GM12878 (cell line): Measurements from ENCODE around the gene TEX264. TPM values are rescaled to one million over a fixed set of nuclear protein-coding genes. Genes with fewer than 3 reads are reported as not detected.

Experiments
- BACH1 ChIP-seq: fragments of 450-650 bp; IDR thresholded peaks from 2 replicates; pipeline ENCODE4 v1.6.1; 2017; ENCODE audit warnings: mild to moderate bottlenecking, borderline replicate concordance
- CHD1 ChIP-seq: IDR thresholded peaks from 2 replicates; pipeline ENCODE4 v1.6.1; 2012; ENCODE audit warnings: low read depth, low read length, improper control_type of control experiment
- CHD2 ChIP-seq: IDR thresholded peaks from 2 replicates; pipeline ENCODE4 v1.6.1; 2011; ENCODE audit warnings: low read depth, low read length, improper control_type of control experiment, borderline replicate concordance
- E2F8 ChIP-seq: fragments of 450-650 bp; IDR thresholded peaks from 2 replicates; pipeline ENCODE4 v1.6.1; 2018; ENCODE audit warnings: mild to moderate bottlenecking, low read depth, moderate library complexity; ENCODE audit not compliant: partially characterized antibody
- EGR1 ChIP-seq, 2 experiments: IDR thresholded peaks; 1 replicate in 1 of 2; 2 replicates in 1 of 2; pipeline ENCODE4 v1.6.1; 2011 to 2012; ENCODE audit warnings: low read depth in 2 of 2, low read length in 2 of 2, borderline replicate concordance in 1 of 2, mild to moderate bottlenecking in 1 of 2, moderate library complexity in 1 of 2
- HDGF ChIP-seq: fragments of 450-650 bp; IDR thresholded peaks from 2 replicates; pipeline ENCODE4 v1.6.1; 2016; ENCODE audit warnings: antibody characterized with exemption
- LARP7 ChIP-seq: fragments of 450-650 bp; IDR thresholded peaks from 2 replicates; pipeline ENCODE4 v1.6.1; 2017; ENCODE audit warnings: mild to moderate bottlenecking
- SMAD1 ChIP-seq: fragments of 450-650 bp; IDR thresholded peaks from 2 replicates; pipeline ENCODE4 v1.6.1; 2018; ENCODE audit warnings: mild to moderate bottlenecking, low read depth; ENCODE audit not compliant: partially characterized antibody
- polyA plus RNA-seq, 11 experiments: library from polyadenylated mRNA; depleted of rRNA in 4 of 11; unstranded in 6 of 11; stranded (reverse) in 5 of 11; fragments of >200 nt; fragmentation: Nextera tagmentation in 4 of 11; fragmentation: Illumina TruSeq in 1 of 11; extraction: Ambion mirVana in 4 of 11; extraction: Trizol in 1 of 11; gene quantifications; 1 replicate in 1 of 11; 2 replicates in 10 of 11; pipeline versions ENCODE4 v1.2.1 to v1.2.3, GENCODE V29; 2011 to 2016; ENCODE audit warnings: inconsistent platforms in 2 of 11, missing spikeins in 2 of 11, low read depth in 1 of 11
- total RNA-seq, 4 experiments: library from RNA; depleted of rRNA in 3 of 4; stranded (reverse); fragments of >200 nt in 3 of 4; fragmentation: Illumina TruSeq in 1 of 4; extraction: Trizol in 1 of 4; gene quantifications; 2 replicates each; pipeline versions ENCODE4 v1.2.1 to v1.2.3, GENCODE V29; 2013 to 2021
- TF ChIP-seq, protein P1 (sequence below): fragments of 450-650 bp; IDR thresholded peaks from 2 replicates; pipeline ENCODE4 v1.6.1; 2017; ENCODE audit warnings: mild to moderate bottlenecking, moderate library complexity

TEX264 gene
- total and polyA plus RNA-seq, 10 of the 15 experiments (the other 5 are each of a cell fraction or from before 2014, with no cell fraction given) = 3.6 to 63.0 (median 52.4) TPM

DNA sequence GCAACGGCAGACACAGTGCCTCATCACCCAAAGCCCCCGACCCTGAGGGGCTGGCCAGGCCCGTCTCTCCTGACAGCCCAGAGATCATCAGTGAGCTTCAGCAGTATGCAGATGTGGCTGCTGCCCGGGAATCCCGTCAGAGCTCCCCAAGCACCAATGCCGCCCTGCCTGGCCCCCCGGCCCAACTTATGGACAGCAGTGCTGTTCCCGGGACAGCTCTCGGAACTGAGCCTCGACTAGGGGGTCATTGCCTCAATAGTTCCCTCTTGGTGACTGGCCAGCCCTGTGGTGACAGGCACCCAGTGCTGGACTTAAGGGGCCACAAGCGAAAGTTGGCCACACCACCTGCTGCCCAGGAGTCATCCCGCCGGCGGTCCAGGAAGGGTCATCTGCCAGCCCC is 8.6 kb upstream of the TEX264 start (continued):
- TF ChIP-seq E2F8 = no peak
- no peak for TF ChIP-seq BACH1
- no peak for TF ChIP-seq LARP7
- TF ChIP-seq SMAD1 = no peak
- no peak for TF ChIP-seq EGR1 (IDR thresholded peaks at IDR 0.05; ENCODE audit: borderline replicate concordance in 1 of 2, low read depth in 2 of 2, low read length in 2 of 2)
- no peak for TF ChIP-seq HDGF
- TF ChIP-seq, protein P1, sequence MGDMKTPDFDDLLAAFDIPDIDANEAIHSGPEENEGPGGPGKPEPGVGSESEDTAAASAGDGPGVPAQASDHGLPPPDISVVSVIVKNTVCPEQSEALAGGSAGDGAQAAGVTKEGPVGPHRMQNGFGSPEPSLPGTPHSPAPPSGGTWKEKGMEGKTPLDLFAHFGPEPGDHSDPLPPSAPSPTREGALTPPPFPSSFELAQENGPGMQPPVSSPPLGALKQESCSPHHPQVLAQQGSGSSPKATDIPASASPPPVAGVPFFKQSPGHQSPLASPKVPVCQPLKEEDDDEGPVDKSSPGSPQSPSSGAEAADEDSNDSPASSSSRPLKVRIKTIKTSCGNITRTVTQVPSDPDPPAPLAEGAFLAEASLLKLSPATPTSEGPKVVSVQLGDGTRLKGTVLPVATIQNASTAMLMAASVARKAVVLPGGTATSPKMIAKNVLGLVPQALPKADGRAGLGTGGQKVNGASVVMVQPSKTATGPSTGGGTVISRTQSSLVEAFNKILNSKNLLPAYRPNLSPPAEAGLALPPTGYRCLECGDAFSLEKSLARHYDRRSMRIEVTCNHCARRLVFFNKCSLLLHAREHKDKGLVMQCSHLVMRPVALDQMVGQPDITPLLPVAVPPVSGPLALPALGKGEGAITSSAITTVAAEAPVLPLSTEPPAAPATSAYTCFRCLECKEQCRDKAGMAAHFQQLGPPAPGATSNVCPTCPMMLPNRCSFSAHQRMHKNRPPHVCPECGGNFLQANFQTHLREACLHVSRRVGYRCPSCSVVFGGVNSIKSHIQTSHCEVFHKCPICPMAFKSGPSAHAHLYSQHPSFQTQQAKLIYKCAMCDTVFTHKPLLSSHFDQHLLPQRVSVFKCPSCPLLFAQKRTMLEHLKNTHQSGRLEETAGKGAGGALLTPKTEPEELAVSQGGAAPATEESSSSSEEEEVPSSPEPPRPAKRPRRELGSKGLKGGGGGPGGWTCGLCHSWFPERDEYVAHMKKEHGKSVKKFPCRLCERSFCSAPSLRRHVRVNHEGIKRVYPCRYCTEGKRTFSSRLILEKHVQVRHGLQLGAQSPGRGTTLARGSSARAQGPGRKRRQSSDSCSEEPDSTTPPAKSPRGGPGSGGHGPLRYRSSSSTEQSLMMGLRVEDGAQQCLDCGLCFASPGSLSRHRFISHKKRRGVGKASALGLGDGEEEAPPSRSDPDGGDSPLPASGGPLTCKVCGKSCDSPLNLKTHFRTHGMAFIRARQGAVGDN = no peak
- TF ChIP-seq CHD1 = no peak
- no peak for TF ChIP-seq CHD2
